Raji (cell line): ENCODE results near the gene SNX9.

Source experiments
- POLR2A ChIP-seq: IDR thresholded peaks from 2 replicates; pipeline ENCODE4 v1.6.1; 2011; ENCODE audit warnings: low read depth, low read length, control low read depth; ENCODE audit not compliant: insufficient read depth

Gene SNX9

DNA sequence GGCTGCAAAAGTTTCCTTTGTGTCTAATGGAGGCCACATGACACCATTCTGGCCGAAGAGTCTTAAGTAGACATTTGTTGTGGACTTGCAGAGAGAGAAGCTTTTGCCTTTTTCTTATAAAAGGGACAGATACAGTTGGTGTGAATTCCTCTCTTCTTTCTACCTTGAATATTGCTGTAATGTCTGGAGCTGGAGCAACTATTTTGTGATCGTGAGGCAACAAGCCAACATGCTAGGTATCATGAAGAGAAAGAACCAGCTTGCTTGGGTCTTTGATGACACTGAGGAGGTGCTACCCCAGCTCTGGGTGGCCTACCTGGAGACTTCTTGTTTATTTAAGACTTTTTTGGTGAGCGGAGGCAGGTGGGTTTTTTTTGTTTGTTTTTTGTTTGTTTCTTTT is 142.3 kb downstream of the SNX9 start:
- no peak for TF ChIP-seq POLR2A

DNA sequence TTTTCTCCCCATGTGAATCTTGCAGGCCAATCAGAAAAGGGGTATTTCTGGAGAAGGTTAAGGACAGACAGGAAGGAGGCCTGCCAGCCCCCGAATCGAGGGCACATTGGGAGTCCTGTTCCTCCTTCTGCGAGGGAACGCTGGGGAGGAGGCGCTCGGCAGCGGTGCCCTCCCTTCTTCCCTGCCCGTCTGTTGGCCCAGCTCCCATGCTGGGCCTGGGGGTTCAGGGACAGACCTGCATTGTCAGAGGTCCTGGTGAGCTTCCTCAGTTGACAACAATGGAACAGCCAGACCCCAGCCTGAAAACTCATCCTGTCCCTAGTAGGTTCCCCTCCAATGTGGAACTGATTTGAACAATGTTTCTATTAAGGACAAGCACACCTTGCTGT is 143.5 kb downstream of the SNX9 start:
- no peak for TF ChIP-seq POLR2A

GRCh38 chr6:157967020-157967419 is 144.0 kb downstream of the SNX9 start:
- no peak for TF ChIP-seq POLR2A

DNA sequence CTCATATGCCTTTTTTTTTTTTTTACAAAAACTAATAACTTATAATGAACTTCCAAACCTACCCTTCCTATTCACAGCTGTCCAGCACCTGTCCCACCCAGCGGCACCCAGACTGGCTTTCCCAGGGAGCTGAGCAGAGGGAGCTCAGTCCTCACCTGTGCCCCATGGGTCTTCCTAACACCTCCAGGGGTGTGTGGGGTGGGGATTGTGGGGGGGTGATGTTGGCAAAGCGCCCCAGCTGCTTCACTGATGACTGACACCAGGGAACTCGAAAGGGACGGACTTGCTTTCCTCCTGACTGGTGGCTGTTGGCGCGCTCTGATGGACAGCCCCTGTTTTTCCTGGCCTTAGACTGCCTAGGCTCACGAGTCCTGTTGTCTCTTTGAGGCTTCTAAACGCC is 144.4 kb downstream of the SNX9 start:
- no peak for TF ChIP-seq POLR2A

DNA sequence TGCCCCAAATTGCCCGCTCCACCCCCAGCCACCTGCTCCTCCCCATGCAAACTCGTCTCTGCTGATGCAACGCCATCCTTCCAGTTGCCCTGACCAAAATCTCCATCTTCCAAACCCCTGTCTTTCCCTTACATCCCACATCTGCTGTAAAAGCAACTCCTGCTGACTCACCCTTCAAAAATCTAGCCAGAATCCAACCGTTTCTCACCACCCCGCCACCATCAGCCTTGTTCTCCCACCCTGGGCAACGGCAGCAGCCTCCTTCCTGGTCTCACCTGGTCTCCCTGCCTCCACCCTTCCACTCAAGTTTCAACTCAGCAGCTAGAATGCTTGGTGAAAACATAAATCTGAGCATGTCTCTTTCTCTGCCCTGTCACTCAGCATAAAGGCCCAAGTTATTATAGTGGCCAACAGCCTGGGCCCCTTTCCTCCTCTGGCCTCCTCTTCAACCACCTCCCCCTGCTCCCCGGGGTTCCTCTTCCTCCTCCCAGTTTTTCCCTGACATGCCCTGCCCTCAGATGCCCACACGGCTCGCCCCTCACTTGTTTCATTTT is 151.4 kb downstream of the SNX9 start:
- no peak for TF ChIP-seq POLR2A

DNA sequence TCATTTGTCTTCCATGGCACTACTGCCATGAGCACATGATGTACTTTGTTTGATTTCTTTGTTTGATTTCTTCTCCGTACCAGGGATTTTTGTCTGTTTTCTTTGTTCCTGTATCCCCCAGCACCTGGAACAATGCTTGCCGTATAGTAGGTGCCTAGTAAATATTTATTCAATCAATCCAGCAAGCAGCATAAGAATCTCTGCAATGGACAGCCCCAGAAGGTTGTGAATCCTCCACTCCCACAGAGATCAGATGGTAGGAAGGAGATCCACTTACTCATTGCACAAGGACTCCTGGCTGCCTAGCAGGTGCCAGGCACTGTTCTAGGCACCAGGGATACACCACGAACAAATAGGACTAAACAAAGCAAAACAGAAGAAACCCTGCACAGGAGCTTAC is 151.9 kb downstream of the SNX9 start:
- TF ChIP-seq POLR2A: no peak

DNA sequence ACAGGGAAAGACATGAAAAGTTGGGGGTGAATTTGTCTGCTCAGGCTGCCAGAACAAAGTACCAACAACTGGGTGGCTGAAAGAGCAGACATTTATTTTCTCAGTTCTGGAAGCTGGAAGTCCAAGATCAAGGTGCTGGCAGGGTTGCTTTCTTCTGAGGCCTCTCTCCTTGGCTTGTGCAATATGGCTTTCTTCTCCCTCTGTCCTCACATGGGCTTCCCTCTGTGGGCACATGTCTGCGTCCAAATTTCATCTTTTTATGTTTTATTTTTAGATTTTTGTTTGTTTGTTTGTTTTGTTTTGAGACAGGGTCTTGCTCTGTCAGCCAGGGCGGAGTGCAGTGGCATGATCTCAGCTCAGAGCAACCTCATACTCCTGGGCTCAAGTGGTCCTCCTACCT is 152.4 kb downstream of the SNX9 start:
- TF ChIP-seq POLR2A: no peak

DNA sequence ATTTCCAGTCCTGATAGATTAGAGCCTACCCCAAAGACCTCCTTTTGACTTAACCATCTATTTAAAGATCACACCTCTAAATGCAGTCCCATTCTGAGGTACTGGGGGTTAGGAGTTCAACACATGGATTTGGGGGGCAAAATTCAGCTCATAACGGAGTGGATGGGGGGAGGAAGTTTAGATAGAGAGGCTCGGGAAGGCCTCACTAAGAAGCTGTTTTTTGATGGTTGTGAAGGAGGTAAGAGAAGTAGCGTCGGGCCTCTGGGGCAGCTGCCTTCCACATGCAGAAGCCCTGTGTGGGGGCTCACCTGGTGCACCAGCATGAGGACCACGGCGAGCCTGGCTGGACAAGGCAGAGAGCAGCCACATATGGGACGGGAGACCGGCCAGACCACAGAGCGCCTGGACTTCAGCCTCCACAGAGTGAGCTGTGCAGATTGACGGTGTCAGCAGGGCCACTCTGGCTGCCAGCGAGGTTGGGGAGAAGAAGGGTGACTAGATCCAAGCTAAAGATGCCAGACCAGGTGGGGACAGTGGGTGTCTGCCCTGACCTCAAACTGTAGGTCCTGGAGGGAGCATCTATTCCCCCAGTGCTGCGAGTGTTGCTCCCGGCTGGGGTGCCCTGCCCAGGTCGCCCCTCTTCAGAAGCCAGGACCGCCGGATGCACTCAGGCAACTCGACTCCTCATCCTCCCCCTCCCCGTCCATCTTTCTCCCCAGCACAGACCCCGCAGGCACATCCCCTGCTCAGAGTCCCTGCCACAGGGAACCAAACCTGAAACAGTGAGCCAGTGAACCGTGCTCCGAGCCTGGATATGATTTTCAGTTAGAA is 153.5 kb downstream of the SNX9 start:
- TF ChIP-seq POLR2A: no peak

- TF ChIP-seq POLR2A: no peak
Observed at GRCh38 chr6:157977176-157977804, 154.2 kb downstream of the SNX9 start.

GRCh38 chr6:157978021-157978783 is 155.2 kb downstream of the SNX9 start:
- no peak for TF ChIP-seq POLR2A

DNA sequence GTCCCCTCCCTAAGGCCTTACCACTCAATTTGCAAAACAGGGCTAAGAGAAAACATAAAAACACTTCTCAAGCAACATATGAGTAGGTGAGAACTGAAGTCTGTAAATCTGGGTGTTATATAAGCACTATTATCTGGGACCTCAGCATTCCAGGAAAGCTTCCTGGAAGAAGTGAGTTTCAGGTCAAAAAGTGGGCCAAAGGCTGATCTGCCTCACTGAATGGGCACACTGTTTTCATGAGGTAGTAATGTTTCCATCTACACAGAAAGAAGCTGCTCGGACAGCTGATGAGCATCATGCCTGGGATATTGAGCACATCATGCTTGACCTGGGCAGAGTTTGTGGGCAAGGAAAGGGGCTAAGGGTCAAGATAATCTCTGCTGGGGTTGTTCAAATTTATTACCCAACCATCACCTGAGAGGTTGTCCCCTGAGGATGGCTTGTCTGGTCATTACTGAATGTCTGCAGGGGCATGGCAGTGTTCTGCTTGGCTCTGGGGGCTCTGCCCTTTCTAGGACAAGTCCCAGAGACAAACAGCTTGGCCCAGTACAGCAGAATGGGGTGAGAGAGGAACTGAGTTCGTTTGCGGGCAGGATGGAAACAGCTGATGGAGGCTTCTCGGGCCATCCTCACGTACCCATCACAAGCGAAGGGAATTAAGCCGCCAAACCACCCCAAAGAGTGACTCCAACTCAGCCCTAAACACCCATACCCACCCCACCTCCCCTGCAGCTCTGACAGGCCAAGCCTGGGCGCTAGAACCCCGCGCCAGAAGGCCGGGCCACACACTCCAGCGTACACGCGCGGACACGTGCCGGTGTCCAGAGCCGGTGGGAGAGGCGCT is 157.5 kb downstream of the SNX9 start:
- TF ChIP-seq POLR2A: no peak

DNA sequence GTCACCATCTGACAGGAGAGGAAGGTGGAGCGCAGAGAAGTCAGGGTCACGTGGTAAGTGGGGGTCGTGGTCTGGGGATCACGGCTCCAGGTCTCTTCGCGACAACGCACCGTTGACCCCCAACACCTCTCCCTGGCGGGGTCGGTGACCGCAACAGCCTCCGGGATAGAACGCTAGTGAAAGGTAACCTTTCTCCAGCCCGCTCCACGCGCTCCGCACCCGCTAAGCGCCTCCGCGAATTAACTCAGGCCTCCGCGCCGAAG is 158.0 kb downstream of the SNX9 start:
- no peak for TF ChIP-seq POLR2A

DNA sequence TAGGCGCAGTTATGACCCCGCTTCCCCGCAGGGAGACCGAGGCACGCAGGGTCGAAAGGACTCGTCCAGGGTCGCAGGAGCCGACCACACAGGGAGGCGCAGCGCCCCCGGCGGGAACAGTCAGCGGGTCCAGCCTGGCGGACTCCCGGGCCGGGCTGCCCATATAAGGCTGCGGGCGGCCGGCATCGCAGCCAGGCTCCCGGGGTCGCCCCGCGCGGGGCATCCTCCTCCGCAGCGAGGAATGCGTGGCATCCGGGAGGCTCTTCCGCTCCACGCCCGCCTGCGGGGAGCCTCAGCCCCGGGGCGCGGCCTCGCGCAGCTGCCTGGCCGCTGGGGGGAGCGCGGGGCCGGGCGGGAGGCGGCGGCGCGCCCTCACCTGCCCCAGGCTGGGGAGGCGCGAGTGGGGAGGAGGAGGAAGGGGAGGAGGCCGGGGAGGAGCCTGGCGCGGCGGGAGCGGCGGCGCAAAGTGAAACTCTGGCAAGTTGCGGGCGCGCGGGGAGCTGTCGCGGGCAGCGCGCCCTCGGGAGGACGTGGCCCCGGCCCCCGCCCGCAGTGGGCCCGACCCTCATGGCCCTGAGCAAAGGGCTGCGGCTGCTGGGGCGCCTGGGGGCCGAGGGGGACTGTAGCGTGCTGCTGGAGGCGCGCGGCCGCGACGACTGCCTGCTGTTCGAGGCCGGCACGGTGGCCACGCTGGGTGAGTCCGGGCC is 158.5 kb downstream of the SNX9 start, which contains the start of gene SYNJ2:
TSS of gene SYNJ2 (plus strand) at position 469 of the 707 bp plus-strand sequence. CDS start at position 568, 99 bp downstream.
- TF ChIP-seq POLR2A: peak; percentile 59; the same call in 1 of the 2 replicates

- TF ChIP-seq POLR2A: peak; percentile 12; the same call in 1 of the 2 replicates
Observed at GRCh38 chr6:157982102-157982562, 159.1 kb downstream of the SNX9 start.

DNA sequence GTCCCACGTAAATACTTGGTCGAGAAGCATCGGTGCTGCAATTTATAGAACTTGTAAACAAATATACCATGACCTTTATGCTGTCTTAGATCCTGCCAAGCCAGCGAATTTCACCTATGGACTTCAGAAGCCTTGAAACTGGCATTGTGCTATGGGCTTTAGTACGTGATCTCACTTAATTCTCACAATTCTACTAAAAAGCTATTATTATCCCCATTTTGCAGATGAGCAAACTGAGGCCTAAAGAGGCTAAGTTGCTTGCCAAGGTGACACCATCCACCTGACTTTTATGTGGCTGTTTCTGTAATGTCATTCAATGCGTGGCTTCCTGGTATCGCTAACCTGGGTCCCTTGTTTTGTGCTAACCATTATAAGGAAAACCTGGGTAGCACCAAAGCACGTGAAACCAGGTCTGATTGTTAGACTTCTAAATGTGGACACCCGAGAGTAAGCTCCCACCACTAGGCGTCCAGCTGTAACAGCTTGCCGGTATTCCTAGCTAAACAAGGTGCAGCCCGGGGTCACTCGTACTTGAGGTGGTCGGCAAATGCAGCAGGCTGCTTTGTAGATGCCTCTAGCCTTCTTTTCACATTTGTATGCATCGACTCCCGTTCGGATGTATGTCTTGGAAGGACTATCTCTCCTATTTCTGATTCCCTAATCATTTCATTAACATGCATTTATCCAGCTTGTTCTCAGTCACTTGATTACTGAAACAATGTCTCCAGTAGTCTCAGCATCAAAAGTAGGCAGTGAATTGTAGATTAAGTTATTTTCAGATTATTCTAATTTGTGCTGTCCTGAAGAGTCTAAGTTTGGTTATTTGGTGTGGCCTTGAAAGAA is 159.7 kb downstream of the SNX9 start:
- no peak for TF ChIP-seq POLR2A
